GM06990 (cell line): ENCODE data around the gene NT5DC2.

ENCODE experiments used
- DNase-seq: peaks from one replicate; pipeline ENCODE4 v3.0.0-alpha.2; 2011; ENCODE audit not compliant: insufficient read length; ENCODE audit errors: extremely low read depth
- H3K27me3 ChIP-seq: replicated peaks from 2 replicates; pipeline ENCODE4 v1.6.0; 2011; ENCODE audit warnings: low read length; ENCODE audit not compliant: control insufficient read depth, insufficient read depth
- H3K36me3 ChIP-seq: 2 replicates; pipeline ENCODE4 v1.5.1; 2011; ENCODE audit warnings: low read length; ENCODE audit not compliant: control insufficient read depth, insufficient read depth
- H3K4me3 ChIP-seq: replicated peaks from 2 replicates; pipeline ENCODE4 v1.5.1; 2011; ENCODE audit warnings: low read depth, mild to moderate bottlenecking, control low read depth, low read length
- TF ChIP-seq, protein P1 (sequence below): IDR thresholded peaks from 2 replicates; pipeline ENCODE4 v1.5.1; 2011; ENCODE audit warnings: low read length, control low read depth, mild to moderate bottlenecking, inconsistent platforms; ENCODE audit not compliant: insufficient read depth, poor library complexity, severe bottlenecking

The NT5DC2 gene

DNA sequence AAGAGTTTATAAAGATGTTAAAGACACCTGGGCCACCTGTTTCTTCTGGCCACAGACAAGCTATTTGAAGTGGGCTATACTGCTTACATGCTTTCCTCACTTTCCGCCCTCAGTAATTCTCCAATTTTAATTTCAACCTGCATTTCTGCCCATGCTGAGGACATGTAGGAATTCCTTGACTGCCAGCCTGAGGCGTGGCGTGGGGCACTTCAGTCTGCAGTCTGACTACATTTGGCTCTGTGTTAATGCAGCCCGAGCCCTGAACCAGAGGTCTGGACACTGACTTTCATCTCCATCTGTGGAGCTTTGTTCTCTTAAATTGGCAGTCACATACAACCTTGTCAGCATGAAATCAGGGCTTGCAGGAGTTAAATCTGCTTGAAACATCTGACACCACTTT is 11.3 kb upstream of the NT5DC2 start:
- no peak for DNase-seq
- Histone ChIP-seq H3K36me3 (peaks cover 7% of the 10 kb centered on the region), H3K4me3 (no peak overlapping the region), H3K27me3 (no peaks in the 10 kb centered on the region)
- TF ChIP-seq, protein P1, sequence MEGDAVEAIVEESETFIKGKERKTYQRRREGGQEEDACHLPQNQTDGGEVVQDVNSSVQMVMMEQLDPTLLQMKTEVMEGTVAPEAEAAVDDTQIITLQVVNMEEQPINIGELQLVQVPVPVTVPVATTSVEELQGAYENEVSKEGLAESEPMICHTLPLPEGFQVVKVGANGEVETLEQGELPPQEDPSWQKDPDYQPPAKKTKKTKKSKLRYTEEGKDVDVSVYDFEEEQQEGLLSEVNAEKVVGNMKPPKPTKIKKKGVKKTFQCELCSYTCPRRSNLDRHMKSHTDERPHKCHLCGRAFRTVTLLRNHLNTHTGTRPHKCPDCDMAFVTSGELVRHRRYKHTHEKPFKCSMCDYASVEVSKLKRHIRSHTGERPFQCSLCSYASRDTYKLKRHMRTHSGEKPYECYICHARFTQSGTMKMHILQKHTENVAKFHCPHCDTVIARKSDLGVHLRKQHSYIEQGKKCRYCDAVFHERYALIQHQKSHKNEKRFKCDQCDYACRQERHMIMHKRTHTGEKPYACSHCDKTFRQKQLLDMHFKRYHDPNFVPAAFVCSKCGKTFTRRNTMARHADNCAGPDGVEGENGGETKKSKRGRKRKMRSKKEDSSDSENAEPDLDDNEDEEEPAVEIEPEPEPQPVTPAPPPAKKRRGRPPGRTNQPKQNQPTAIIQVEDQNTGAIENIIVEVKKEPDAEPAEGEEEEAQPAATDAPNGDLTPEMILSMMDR = no peak

DNA sequence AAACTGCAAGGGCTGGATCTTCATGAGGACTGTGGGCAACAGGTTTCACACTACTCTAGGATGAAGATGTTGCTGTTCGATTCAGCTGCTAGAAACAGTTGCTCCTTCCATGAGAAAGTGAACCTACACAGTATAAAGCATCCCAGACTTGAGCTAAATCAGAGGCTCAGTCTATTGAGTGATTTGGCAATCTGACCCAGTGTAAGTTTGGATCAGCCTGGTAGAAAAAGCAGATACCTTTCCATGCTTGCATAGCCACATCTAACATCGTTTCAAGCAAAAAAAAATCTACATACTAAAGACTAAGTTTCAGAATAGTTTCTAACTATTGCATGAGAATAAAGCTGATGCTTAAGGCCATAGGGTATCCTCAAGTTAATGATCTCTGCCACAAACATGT is 7.4 kb upstream of the NT5DC2 start:
- no peak for DNase-seq
- no peak overlapping the region for H3K4me3 ChIP-seq
- no peaks in the 10 kb centered on the region for H3K27me3 ChIP-seq
- TF ChIP-seq, protein P1 = no peak
- H3K36me3 ChIP-seq = peaks cover 5% of the 10 kb centered on the region

DNA sequence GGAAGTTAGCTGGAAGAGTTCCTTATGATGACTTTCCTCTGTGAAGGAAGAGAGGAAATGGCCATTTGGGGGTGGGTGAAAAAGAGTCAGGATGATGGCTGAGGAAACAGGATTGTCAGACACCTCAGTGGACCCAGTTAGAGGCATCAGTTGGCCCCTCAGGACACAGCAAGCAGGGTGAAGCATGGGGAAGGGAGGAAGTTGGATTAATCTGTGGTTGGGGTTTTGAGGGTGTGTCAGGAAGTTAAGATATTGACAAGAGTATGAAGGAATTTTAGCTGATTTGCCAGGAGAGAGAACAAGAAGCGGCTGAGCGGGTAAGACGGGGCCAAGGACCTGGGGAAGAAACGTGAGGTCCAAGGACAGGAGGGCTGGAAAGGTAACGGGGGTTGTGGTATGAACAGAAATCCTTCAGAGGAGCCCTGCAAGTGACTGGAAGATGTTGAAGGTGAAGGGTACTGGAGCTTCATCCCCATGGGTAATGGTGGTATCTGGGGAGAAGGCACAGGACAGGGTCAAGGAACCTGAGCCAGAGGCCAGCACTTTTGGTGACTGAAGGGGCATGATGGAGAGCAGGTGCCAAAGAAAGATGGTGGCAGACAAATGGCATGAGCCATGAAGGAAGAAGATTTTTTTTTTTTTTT is 5.5 kb upstream of the NT5DC2 start:
- Histone ChIP-seq H3K27me3 (no peaks in the 10 kb centered on the region), H3K4me3 (no peak overlapping the region)
- DNase-seq = no peak

DNA sequence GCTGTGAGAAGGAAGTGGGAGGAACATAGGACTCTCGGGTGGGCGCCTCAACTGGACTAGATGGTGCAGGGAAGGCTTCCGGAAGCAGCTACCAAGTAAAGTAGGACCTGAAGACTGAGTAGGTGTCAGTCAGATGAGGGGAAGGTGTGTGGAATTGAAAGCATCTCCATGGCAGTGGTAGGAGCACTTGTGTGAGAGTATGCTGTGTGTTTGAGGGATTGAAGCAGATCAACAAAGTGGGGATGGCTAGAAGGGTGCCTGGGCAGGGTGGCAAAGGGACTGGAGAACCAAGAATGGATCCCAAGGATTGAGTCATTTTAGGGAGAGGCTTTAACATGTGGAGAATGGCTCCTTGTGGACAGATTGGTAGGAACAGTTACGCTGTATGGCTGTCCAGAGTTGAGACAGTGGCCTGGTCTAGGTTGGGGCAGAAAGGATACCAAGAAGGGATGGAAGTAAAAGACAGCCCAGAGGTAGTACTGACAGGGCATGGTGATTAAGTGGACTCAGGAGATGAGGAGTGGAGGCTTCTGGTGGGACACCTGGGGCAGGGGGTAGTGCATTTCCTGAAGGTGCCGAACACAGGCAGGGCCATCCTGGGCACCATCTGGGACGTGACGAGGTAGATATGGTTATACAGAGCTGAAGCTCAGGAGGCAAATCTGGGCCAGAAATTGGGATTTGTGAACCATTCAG is 4.2 kb upstream of the NT5DC2 start:
- no peaks in the 10 kb centered on the region for H3K27me3 ChIP-seq
- TF ChIP-seq, protein P1 = no peak

More for the DNA sequence above, 5.5 kb upstream of the NT5DC2 start:
- peaks cover 5% of the 10 kb centered on the region for H3K36me3 ChIP-seq
- TF ChIP-seq, protein P1 = no peak

DNA sequence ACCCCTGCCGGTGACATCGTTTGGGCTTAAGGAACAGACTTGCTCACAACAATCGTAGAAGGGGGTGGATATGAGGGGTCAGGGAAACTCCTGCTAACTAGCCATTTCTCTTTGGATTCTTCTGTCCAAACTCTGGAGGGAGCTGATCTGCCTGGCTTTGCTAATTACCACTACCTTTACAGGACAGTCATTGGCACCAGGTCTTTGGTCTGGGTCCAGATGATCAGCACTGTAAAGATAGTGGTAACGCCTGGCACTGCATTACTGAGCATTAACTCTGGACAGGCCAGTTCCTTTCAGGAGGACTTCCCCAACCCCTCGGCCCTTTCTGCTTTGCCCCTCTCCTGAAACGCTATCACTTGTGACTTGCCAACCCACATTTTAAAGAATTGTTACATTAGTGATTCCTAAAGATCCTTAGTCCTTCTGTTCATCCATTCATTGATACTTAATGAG is 3.5 kb upstream of the NT5DC2 start:
- DNase-seq = no peak
- Histone ChIP-seq H3K4me3 (peak overlapping the region; percentile 99), H3K36me3 (peaks cover 5% of the 10 kb centered on the region), H3K27me3 (no peaks in the 10 kb centered on the region)
- TF ChIP-seq, protein P1 = no peak

More for the DNA sequence above, 4.2 kb upstream of the NT5DC2 start:
- Histone ChIP-seq H3K4me3 (peak overlapping the region; percentile 99), H3K36me3 (peaks cover 5% of the 10 kb centered on the region)
- DNase-seq = no peak
